HG02759 (cell line): ENCODE measurements around the gene PSMD1.

ENCODE experiments used
- ATAC-seq: cut with Tn5 transposase; IDR thresholded peaks from one replicate; pipeline ENCODE4 v1.9.1; 2021; ENCODE audit warnings: mild to moderate bottlenecking, moderate library complexity; ENCODE audit not compliant: unreplicated experiment

Gene PSMD1

DNA sequence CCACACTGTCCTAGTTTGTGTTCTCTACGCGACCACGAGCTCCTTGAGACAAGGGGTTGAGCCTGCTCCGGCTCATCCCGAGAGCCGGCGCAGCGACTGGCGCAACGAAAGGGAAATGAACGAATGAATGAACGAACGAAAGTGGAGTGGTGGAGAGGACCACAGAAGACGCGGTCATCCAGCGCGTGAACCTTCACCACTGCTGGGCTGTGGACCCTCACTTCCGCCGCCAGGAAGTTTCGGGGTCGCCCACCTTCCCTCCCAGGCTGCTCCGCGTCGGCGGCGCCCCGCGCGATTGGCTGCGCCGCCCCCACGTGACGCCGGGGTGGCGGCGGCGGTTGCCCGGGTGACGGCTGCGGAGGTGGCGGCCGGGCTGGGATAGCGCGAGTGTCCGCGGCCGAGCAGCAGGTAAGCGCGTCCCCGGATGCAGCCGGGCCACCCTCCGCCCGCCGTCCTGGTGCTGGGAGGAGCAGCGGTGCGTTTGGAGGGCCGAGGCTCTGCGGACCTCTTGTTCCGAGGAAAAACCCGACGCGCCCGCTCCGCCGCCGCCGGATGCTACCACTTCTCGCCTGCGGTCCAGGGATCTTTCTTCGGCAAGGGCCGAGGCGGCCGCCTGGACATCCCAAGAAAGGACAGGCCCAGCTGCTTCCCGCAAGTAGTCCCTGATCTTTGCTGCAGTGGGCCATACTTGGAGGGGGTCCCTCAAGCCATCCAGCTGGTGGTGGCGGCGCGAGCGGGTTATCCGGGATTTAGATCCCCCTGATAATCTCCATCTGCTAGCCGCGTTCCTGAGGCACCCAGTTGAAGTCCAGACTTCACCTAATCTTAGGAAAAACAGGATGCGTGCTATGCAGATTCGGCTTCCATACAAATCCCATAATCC lies 141.9 kb downstream of the PSMD1 start, which contains the start of gene ARMC9:
Gene ARMC9 (plus strand): TSS at position 341 of the 883 bp plus-strand sequence. CDS start 7,608 bp downstream, outside the sequence.
- ATAC-seq = peak; percentile 98

- no peak for ATAC-seq
Observed at GRCh38 chr2:231199219-231199618, 142.6 kb downstream of the PSMD1 start.

GRCh38 chr2:231200805-231201474 lies 144.3 kb downstream of the PSMD1 start:
- ATAC-seq = no peak

- ATAC-seq = no peak
Observed at GRCh38 chr2:231201475-231201814, 144.8 kb downstream of the PSMD1 start.

DNA sequence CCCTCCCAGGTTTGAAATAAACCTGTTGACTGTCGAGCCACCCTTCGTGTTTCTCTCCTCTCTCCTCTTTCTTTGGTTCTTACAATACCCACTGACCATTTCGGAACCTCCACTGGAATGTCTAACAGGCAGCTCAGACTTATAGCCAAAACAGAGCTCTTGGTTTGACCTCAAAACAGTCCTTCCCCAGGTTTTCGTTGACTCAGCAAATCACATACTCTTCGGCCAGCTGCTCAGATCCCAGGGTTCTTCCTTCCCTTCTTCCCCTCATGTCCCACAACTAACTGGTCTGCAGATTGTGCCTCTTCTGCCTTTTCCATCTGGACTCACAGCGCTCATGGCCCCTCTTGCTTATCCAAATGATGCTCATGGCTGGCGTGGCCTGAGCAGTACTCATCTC lies 146.4 kb downstream of the PSMD1 start:
- no peak for ATAC-seq

- ATAC-seq = no peak
Observed at GRCh38 chr2:231204146-231204545, 147.5 kb downstream of the PSMD1 start.

GRCh38 chr2:231204581-231204980 lies 147.9 kb downstream of the PSMD1 start:
- no peak for ATAC-seq

GRCh38 chr2:231207734-231208133 lies 151.1 kb downstream of the PSMD1 start:
- no peak for ATAC-seq

DNA sequence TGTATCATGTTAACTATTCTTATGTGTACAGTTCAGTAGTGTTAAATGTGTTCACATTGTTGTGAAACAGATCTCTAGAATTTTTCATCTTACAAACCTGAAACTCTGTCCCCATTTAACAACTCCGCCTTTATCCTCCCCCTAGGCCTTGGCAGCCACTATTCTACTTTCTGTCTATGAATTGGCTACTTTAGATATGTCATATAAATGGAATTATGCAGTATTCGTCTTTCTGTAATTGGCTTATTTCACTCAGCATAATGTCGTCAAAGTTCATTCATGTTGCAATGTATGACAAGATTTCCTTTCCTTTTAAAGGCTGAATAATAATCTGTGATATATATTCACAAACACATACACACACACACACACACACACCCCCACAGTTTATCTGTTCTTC lies 154.1 kb downstream of the PSMD1 start:
- ATAC-seq = no peak

GRCh38 chr2:231211486-231211885 lies 154.8 kb downstream of the PSMD1 start:
- no peak for ATAC-seq

DNA sequence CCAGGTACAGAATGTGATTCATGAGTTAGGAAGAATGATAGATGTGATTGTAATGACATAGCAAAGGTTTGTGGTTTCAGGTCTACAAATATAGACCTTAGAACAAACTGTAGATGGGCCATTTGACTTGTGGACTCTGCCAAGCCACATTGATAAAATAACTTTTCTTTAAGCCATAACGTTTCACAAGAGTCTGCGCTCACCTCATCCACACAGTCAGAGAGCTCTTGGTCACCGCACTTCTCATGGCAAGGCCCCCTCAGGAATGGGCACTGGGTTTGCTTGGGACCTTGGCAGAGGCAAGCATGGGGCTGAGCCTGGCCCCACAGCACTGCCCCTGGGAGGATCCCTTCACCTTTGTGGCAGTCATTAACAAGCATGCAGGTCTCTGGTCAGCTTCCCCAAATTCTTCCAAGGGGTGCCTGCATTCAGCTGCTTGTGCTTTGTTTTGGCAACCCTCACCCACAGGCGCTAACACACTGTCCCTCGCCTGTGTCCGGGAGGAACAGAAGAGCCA lies 155.7 kb downstream of the PSMD1 start:
- no peak for ATAC-seq

GRCh38 chr2:231213931-231214642 lies 157.4 kb downstream of the PSMD1 start:
- ATAC-seq = no peak

DNA sequence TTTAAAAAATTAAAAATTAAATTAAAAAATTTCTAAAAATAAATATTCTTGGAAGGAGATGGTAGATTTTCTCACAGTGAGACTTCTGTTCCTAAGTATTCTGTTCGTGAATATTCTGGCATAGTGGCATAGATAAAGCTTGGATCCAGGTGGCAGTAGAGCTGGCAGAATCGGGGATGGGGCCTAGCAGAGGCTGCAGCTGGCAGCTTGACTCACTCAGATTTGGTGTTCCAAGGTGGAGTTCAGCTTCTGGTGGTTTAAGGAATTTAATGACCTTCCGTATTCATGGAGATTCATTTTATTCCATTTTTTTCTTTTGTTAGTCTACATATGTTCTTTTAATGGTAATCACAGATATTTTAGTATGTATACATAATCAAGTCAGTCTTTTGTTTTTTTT lies 161.7 kb downstream of the PSMD1 start:
- no peak for ATAC-seq

- ATAC-seq = no peak
Observed at GRCh38 chr2:231219289-231219688, 162.6 kb downstream of the PSMD1 start.

DNA sequence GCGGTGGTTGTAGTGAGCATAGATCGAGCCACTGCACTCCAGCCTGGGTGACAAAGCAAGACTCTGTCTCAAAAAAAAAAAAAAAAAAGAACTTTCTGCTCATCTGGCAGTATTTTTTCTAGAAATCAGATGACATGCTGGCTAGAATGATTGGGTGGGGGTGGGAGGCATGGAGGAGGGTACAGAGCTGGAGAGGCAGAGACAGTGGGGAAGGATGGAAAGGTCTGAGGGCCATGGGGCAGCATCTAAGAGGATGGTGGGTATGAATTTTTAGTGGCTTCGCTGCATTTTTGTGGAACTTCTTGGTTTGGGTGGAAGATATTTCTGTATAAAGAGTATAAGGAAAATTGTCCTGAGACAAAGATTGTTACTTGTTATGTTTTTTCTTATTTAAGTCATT lies 165.1 kb downstream of the PSMD1 start:
- no peak for ATAC-seq
